Liver (tissue), 9 donors: Measurements from ENCODE around the gene PLEKHO2. TPM values are rescaled to one million over a fixed set of nuclear protein-coding genes. Genes with fewer than 3 reads are reported as not detected.

Experiments used
- DNase-seq: peaks from one replicate; pipeline ENCODE4 v3.0.0-alpha.2; 2017; ENCODE audit warnings: low spot score
- H3K27ac ChIP-seq, 2 donors: one replicate each; pipeline ENCODE4 v1.7.0; 2013; ENCODE audit warnings: inconsistent platforms in 2 of 2, low read length in 2 of 2, control low read depth in 1 of 2, low read depth in 1 of 2, mild to moderate bottlenecking in 1 of 2
- H3K27me3 ChIP-seq, 4 donors: one replicate each; pipeline versions ENCODE4 v1.6.1 to v1.7.0; 2013; ENCODE audit warnings: low read length in 3 of 4, inconsistent platforms in 1 of 4, mild to moderate bottlenecking in 1 of 4, moderate library complexity in 1 of 4; ENCODE audit not compliant: control insufficient read depth in 4 of 4, insufficient read depth in 4 of 4
- H3K36me3 ChIP-seq, 4 donors: one replicate each; pipeline versions ENCODE4 v1.6.1 to v1.7.0; 2013; ENCODE audit warnings: low read length in 3 of 4, mild to moderate bottlenecking in 3 of 4, low read depth in 1 of 4, moderate library complexity in 1 of 4; ENCODE audit not compliant: control insufficient read depth in 4 of 4, insufficient read depth in 3 of 4
- H3K4me1 ChIP-seq, 4 donors: one replicate each; pipeline versions ENCODE4 v1.6.1 to v1.7.0; 2013; ENCODE audit warnings: low read length in 3 of 4, mild to moderate bottlenecking in 3 of 4, moderate library complexity in 1 of 4; ENCODE audit not compliant: control insufficient read depth in 4 of 4, insufficient read depth in 4 of 4
- H3K4me3 ChIP-seq, 3 donors: one replicate each; pipeline versions ENCODE4 v1.6.1 to v1.7.0; 2013; ENCODE audit warnings: low read length in 3 of 3, control low read depth in 1 of 3, low read depth in 1 of 3, mild to moderate bottlenecking in 1 of 3
- H3K9ac ChIP-seq, 2 donors: one replicate each; pipeline ENCODE4 v1.7.0; 2013; ENCODE audit warnings: low read length in 2 of 2, mild to moderate bottlenecking in 2 of 2, moderate library complexity in 2 of 2, control low read depth in 1 of 2, low read depth in 1 of 2
- H3K9me3 ChIP-seq, 4 donors: one replicate each; pipeline versions ENCODE4 v1.6.1 to v1.7.0; 2013; ENCODE audit warnings: low read length in 3 of 4; ENCODE audit not compliant: control insufficient read depth in 4 of 4
- EGR1 ChIP-seq, 2 donors: IDR thresholded peaks; 2 replicates each; pipeline ENCODE4 v1.6.1; 2016 to 2018; ENCODE audit warnings: antibody characterized with exemption in 2 of 2, low read depth in 2 of 2
- FOXA1 ChIP-seq: IDR thresholded peaks from 2 replicates; pipeline ENCODE4 v1.6.1; 2016; ENCODE audit warnings: antibody characterized with exemption
- FOXA2 ChIP-seq: IDR thresholded peaks from 2 replicates; pipeline ENCODE4 v1.6.1; 2016; ENCODE audit warnings: antibody characterized with exemption
- GABPA ChIP-seq, 2 donors: IDR thresholded peaks in 1 of 2; conservative IDR thresholded peaks in 1 of 2; 2 replicates each; pipeline ENCODE4 v1.6.1; 2016; ENCODE audit warnings: antibody characterized with exemption in 2 of 2, mild to moderate bottlenecking in 1 of 2, moderate library complexity in 1 of 2
- HNF4A ChIP-seq, 2 donors: conservative IDR thresholded peaks; 2 replicates each; pipeline ENCODE4 v1.6.1; 2016; ENCODE audit warnings: antibody characterized with exemption in 2 of 2, mild to moderate bottlenecking in 2 of 2
- HNF4G ChIP-seq: IDR thresholded peaks from 2 replicates; pipeline ENCODE4 v1.6.1; 2016; ENCODE audit warnings: antibody characterized with exemption
- JUND ChIP-seq, 2 donors: IDR thresholded peaks; 2 replicates each; pipeline ENCODE4 v1.6.1; 2016; ENCODE audit warnings: antibody characterized with exemption in 2 of 2
- NR2F2 ChIP-seq: IDR thresholded peaks from 2 replicates; pipeline ENCODE4 v1.6.1; 2016; ENCODE audit warnings: antibody characterized with exemption
- RAD21 ChIP-seq, 2 donors: IDR thresholded peaks; 2 replicates each; pipeline ENCODE4 v1.6.1; 2016; ENCODE audit warnings: antibody characterized with exemption in 2 of 2, mild to moderate bottlenecking in 2 of 2
- RXRA ChIP-seq, 2 donors: IDR thresholded peaks; 2 replicates each; pipeline ENCODE4 v1.6.1; 2017 to 2018; ENCODE audit warnings: antibody characterized with exemption in 2 of 2, mild to moderate bottlenecking in 1 of 2
- SP1 ChIP-seq: IDR thresholded peaks from 2 replicates; pipeline ENCODE4 v1.6.1; 2018; ENCODE audit warnings: antibody characterized with exemption, mild to moderate bottlenecking
- TAF1 ChIP-seq: conservative IDR thresholded peaks from 2 replicates; pipeline ENCODE4 v1.6.1; 2016; ENCODE audit warnings: antibody characterized with exemption, mild to moderate bottlenecking
- YY1 ChIP-seq: IDR thresholded peaks from 2 replicates; pipeline ENCODE4 v1.6.1; 2016; ENCODE audit warnings: antibody characterized with exemption, mild to moderate bottlenecking
- WGBS: extraction: QIAGEN DNeasy Blood & Tissue Kit; methylation state at CpG from one replicate; pipeline ENCODE4 v1.1.7; 2013; 5-methylcytosine and 5-hydroxymethylcytosine counted together
- polyA plus RNA-seq, 2 donors: library from polyadenylated mRNA; stranded (reverse) in 1 of 2; unstranded in 1 of 2; fragments of 200-250 nt in 1 of 2; fragments of >200 nt in 1 of 2; fragmentation: Nextera tagmentation in 1 of 2; extraction: Ambion mirVana in 1 of 2; gene quantifications; one replicate each; pipeline versions ENCODE4 v1.2.1 to v1.2.3, GENCODE V29; 2013 to 2015
- total RNA-seq, 2 donors: library from RNA; depleted of rRNA; stranded (reverse); fragments of >200 nt; gene quantifications; one replicate each; pipeline ENCODE4 v1.2.3, GENCODE V29; 2014
- TF ChIP-seq, protein P1 (sequence below): IDR thresholded peaks from 2 replicates; pipeline ENCODE4 v1.6.1; 2016; ENCODE audit warnings: antibody characterized with exemption, mild to moderate bottlenecking
- TF ChIP-seq, protein P2 (sequence below): fragments of 150-350 bp; IDR thresholded peaks from 2 replicates; pipeline ENCODE4 v1.5.1; 2017; ENCODE audit warnings: improper control_type of control experiment, low read depth, low read length; ENCODE audit not compliant: missing input control
- TF ChIP-seq, protein P3 (sequence below): IDR thresholded peaks from 2 replicates; pipeline ENCODE4 v1.6.1; 2016; ENCODE audit warnings: antibody characterized with exemption
- TF ChIP-seq, protein P4 (sequence below): IDR thresholded peaks from 2 replicates; pipeline ENCODE4 v1.6.1; 2016; ENCODE audit warnings: antibody characterized with exemption
- TF ChIP-seq, protein P5 (sequence below): IDR thresholded peaks from 2 replicates; pipeline ENCODE4 v1.6.1; 2016; ENCODE audit warnings: antibody characterized with exemption
- donor health status: healthy.
- donor health status: healthy.
- donor health status: healthy.
- donor health status: healthy.
- donor health status: healthy.

PLEKHO2 gene
- total and polyA plus RNA-seq, 4 donors: 2.0 to 11.3 (median 8.5) TPM

DNA sequence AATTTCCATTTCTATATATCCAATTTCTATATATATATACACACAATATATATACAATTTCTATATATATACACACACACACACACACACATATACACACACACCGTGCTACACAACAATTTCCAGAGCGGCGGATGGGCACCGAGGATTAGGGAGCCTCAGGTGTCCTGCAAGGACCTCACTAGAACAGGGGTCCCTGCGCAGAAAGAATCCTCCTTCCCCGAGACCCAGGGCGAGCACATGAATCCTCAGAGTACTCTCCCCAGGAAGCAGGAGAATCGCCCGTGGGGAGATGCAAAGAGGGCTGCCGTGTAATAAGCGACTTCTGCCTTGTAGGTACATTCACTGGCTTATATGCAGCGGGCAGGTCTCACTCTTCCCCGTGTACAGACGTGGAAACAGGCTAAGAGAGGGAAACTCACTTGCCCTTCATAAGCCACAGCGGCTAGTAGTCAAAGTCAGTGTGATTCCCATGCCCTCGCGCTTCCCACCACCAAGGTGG lies 16.7 kb upstream of the PLEKHO2 start:
- Histone ChIP-seq H3K4me3 (peak overlapping the region; percentile 4 to 49 (median 38)), H3K36me3 (no peaks in the 10 kb centered on the region), H3K27me3 (no peaks in the 10 kb centered on the region), H3K9me3 (no peaks in the 10 kb centered on the region), H3K27ac (no peak overlapping the region), H3K9ac (no peak overlapping the region), H3K4me1 (peaks cover 14 to 26% (median 18%) of the 10 kb centered on the region in 4 donors)
- TF ChIP-seq, protein P1, sequence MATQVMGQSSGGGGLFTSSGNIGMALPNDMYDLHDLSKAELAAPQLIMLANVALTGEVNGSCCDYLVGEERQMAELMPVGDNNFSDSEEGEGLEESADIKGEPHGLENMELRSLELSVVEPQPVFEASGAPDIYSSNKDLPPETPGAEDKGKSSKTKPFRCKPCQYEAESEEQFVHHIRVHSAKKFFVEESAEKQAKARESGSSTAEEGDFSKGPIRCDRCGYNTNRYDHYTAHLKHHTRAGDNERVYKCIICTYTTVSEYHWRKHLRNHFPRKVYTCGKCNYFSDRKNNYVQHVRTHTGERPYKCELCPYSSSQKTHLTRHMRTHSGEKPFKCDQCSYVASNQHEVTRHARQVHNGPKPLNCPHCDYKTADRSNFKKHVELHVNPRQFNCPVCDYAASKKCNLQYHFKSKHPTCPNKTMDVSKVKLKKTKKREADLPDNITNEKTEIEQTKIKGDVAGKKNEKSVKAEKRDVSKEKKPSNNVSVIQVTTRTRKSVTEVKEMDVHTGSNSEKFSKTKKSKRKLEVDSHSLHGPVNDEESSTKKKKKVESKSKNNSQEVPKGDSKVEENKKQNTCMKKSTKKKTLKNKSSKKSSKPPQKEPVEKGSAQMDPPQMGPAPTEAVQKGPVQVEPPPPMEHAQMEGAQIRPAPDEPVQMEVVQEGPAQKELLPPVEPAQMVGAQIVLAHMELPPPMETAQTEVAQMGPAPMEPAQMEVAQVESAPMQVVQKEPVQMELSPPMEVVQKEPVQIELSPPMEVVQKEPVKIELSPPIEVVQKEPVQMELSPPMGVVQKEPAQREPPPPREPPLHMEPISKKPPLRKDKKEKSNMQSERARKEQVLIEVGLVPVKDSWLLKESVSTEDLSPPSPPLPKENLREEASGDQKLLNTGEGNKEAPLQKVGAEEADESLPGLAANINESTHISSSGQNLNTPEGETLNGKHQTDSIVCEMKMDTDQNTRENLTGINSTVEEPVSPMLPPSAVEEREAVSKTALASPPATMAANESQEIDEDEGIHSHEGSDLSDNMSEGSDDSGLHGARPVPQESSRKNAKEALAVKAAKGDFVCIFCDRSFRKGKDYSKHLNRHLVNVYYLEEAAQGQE: no peak
- TF ChIP-seq FOXA2 (no peak), HNF4G (no peak), FOXA1 (no peak), YY1 (no peak), TAF1 (no peak), RAD21 (IDR thresholded peaks at IDR 0.05) (no peak), NR2F2 (no peak), RXRA (IDR thresholded peaks at IDR 0.05) (no peak), JUND (IDR thresholded peaks at IDR 0.05) (no peak), SP1 (no peak), EGR1 (IDR thresholded peaks at IDR 0.05; ENCODE audit: low read depth in 2 of 2) (no peak), HNF4A (conservative IDR thresholded peaks at IDR 0.05) (no peak), GABPA (IDR thresholded peaks at IDR 0.05 in 1 of 2, conservative IDR thresholded peaks at IDR 0.05 in 1 of 2) (no peak)
- TF ChIP-seq, protein P2, sequence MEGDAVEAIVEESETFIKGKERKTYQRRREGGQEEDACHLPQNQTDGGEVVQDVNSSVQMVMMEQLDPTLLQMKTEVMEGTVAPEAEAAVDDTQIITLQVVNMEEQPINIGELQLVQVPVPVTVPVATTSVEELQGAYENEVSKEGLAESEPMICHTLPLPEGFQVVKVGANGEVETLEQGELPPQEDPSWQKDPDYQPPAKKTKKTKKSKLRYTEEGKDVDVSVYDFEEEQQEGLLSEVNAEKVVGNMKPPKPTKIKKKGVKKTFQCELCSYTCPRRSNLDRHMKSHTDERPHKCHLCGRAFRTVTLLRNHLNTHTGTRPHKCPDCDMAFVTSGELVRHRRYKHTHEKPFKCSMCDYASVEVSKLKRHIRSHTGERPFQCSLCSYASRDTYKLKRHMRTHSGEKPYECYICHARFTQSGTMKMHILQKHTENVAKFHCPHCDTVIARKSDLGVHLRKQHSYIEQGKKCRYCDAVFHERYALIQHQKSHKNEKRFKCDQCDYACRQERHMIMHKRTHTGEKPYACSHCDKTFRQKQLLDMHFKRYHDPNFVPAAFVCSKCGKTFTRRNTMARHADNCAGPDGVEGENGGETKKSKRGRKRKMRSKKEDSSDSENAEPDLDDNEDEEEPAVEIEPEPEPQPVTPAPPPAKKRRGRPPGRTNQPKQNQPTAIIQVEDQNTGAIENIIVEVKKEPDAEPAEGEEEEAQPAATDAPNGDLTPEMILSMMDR: no peak
- TF ChIP-seq, protein P3, sequence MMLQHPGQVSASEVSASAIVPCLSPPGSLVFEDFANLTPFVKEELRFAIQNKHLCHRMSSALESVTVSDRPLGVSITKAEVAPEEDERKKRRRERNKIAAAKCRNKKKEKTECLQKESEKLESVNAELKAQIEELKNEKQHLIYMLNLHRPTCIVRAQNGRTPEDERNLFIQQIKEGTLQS: no peak
- TF ChIP-seq, protein P4, sequence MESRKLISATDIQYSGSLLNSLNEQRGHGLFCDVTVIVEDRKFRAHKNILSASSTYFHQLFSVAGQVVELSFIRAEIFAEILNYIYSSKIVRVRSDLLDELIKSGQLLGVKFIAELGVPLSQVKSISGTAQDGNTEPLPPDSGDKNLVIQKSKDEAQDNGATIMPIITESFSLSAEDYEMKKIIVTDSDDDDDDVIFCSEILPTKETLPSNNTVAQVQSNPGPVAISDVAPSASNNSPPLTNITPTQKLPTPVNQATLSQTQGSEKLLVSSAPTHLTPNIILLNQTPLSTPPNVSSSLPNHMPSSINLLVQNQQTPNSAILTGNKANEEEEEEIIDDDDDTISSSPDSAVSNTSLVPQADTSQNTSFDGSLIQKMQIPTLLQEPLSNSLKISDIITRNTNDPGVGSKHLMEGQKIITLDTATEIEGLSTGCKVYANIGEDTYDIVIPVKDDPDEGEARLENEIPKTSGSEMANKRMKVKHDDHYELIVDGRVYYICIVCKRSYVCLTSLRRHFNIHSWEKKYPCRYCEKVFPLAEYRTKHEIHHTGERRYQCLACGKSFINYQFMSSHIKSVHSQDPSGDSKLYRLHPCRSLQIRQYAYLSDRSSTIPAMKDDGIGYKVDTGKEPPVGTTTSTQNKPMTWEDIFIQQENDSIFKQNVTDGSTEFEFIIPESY: no peak
- TF ChIP-seq, protein P5, sequence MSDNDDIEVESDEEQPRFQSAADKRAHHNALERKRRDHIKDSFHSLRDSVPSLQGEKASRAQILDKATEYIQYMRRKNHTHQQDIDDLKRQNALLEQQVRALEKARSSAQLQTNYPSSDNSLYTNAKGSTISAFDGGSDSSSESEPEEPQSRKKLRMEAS: no peak
- DNase-seq: no peak
- 3% methylated on average over 17 of the region's 17 CpGs for WGBS
